Dermis microvascular lymphatic vessel endothelial cell (primary cell): ENCODE data around the gene CERS1. TPM values are rescaled to one million over a fixed set of nuclear protein-coding genes. Genes with fewer than 3 reads are reported as not detected.

Experiments used
- DNase-seq, 2 donors: peaks; one replicate each; pipeline versions ENCODE4 v3.0.0 to v3.0.0-alpha.2; 2010; ENCODE audit warnings: low read depth in 2 of 2
- total RNA-seq: library from RNA; depleted of rRNA; stranded (reverse); fragments of >200 nt; gene quantifications from 2 replicates; pipeline ENCODE4 v1.2.1, GENCODE V29; 2014

The CERS1 gene
- 2.4 and 5.1 TPM in 2 replicates for total RNA-seq

GRCh38 chr19:18895824-18896341 lies at the start of gene CERS1:
Gene CERS1 (minus strand): TSS chr19:18896158. CDS start chr19:18896072, 86 bp downstream.
- DNase-seq = peak in 1 of 2 donors; percentile 45

GRCh38 chr19:18945297-18945696 lies 49.3 kb upstream of the CERS1 start:
- no peak for DNase-seq

GRCh38 chr19:18943465-18943864 lies 47.5 kb upstream of the CERS1 start:
- DNase-seq = no peak

- no peak for DNase-seq
These were observed 46.7 kb upstream of the CERS1 start for GRCh38 chr19:18942692-18943091.

GRCh38 chr19:18941628-18942354 lies 45.8 kb upstream of the CERS1 start:
- DNase-seq = peak in 1 of 2 donors; percentile 25

- peak in 1 of 2 donors; percentile 64 for DNase-seq
These were observed 45.0 kb upstream of the CERS1 start, which contains the start of gene HOMER3 for GRCh38 chr19:18940769-18941627. Gene HOMER3 (minus strand): TSS chr19:18941217. CDS start chr19:18938982, 2,235 bp downstream.

- peak in 1 of 2 donors; percentile 42 for DNase-seq
These were observed 44.2 kb upstream of the CERS1 start for GRCh38 chr19:18939922-18940768.

- DNase-seq = no peak
These were observed 43.2 kb upstream of the CERS1 start for GRCh38 chr19:18939163-18939562.

GRCh38 chr19:18933297-18933696 lies 37.3 kb upstream of the CERS1 start:
- DNase-seq = no peak

GRCh38 chr19:18932216-18932841 lies 36.4 kb upstream of the CERS1 start:
- DNase-seq = peak in 1 of 2 donors; percentile 52

GRCh38 chr19:18931316-18932162 lies 35.6 kb upstream of the CERS1 start:
- DNase-seq = no peak

- no peak for DNase-seq
These were observed 33.4 kb upstream of the CERS1 start for GRCh38 chr19:18929311-18929710.

- no peak for DNase-seq
These were observed 32.3 kb upstream of the CERS1 start for GRCh38 chr19:18928018-18928805.

- no peak for DNase-seq
These were observed 28.8 kb upstream of the CERS1 start for GRCh38 chr19:18924684-18925213.

GRCh38 chr19:18922228-18922985 lies 26.4 kb upstream of the CERS1 start:
- no peak for DNase-seq

- no peak for DNase-seq
These were observed 25.6 kb upstream of the CERS1 start for GRCh38 chr19:18921593-18921992.

GRCh38 chr19:18920400-18920799 lies 24.4 kb upstream of the CERS1 start:
- DNase-seq = no peak

GRCh38 chr19:18919900-18920214 lies 23.9 kb upstream of the CERS1 start:
- no peak for DNase-seq
